Hypothalamus (tissue), 51 donors: Measurements from ENCODE around the gene MAP2K6.

ENCODE experiments used
- DNase-seq, 51 donors: peaks; one replicate each; lab custom pipeline; 2025; lab: John Stamatoyannopoulos, UW

The MAP2K6 gene

GRCh38 chr17:69525920-69526841 lies 111.7 kb downstream of the MAP2K6 start:
- DNase-seq, result peak in 19 of 51 donors; percentile 1 to 59 (median 23)

GRCh38 chr17:69528035-69528434 lies 113.5 kb downstream of the MAP2K6 start:
- no peak for DNase-seq

DNA sequence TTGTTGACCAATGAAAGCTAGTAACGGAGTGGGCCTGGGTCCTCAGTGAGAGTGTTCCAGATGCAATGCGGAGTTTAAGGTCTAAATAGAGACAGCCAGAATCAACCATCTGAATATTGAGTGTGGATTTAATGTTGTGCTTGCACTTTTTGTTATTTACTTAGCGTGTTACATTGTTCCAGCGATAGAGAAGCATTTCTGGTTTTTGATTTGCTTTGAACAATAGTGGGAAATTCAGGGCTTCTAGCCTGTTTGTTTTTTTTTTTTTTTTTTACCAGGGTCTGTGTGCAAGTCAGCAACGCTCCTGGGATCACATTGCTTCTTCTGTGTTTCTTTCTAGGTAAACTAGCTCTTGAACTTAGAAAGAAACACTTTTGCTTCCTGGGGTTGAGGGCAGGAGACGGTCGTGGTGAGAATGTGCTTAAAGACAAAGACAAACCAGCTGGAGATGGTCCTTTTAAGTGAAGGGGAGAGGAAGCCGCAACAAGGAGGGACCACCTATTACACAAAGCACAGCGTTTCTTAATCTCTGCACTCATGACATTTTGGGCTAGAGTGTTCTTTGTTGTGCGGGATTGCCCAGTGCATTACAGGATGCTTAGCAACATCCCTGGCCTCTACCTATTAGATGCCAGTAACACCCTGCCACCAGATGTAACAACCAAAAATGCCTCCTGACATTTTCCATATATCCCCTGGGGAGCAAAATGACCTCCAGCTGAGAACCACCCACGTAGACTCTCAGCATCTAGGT lies 119.2 kb downstream of the MAP2K6 start:
- no peak for DNase-seq

DNA sequence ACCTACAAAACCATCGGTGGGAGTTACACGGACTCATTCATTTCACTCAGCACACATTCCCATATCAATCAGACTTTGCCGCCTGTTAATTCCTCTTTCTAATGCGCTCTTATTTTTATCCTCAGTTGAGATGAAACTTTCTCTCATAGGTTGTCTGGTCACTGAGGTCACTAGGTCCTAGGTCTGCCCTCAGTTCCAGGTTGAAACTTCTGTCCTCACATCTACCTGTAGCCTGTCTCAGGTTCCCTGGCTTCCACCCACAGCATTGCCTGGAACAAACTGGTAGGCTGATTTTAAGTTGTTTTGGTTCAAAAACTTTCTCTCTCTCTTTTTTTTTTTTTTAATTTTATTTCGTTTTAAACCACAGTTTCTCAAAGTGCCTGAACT lies 119.7 kb downstream of the MAP2K6 start:
- DNase-seq, result no peak

DNA sequence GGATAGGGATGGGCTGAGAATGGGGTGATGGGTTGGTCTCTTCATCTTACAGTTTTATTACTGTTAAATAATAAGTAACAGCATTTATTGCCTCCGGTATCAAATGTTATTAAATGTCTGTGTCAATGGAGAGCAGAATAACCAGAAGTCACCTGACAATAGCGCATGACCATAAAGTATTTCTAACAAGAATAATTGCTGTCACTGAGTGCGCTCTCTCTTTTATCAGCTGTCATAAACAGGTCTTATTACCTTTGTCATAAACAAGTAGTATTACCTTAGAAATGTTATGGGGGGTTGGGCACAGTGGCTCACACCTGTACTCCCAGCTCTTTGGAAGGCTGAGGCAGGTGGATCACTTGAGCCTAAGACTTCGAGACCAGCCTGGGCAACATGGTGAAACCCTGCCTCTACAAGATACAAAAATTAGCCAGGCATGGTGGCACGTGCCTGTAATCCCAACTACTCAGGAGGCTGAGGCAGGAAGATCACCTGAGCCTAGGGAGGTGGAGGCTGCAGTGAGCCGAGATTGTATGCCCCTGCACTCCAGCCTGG lies 120.6 kb downstream of the MAP2K6 start:
- no peak for DNase-seq

DNA sequence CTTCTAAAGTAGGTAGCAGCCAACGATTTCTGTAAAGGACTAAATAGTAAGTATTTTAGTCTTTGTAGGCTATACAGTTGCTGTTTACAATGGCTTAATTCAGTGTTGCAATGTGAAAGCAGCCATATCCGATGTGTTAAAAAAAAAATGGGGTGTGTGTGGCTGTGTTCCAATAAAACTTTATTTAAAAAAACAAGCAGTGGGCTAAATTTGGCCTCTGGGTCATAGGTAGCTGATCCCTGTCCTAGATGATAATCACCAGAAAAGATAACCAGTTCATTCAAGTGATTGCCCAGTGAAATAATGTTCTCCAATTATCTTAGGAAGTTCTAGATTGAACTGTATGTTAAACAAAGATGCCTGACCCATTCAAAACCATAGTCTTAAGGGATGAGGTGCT lies 124.3 kb downstream of the MAP2K6 start:
- no peak for DNase-seq

- DNase-seq, result no peak
Observed at GRCh38 chr17:69539274-69539673, 124.8 kb downstream of the MAP2K6 start.

DNA sequence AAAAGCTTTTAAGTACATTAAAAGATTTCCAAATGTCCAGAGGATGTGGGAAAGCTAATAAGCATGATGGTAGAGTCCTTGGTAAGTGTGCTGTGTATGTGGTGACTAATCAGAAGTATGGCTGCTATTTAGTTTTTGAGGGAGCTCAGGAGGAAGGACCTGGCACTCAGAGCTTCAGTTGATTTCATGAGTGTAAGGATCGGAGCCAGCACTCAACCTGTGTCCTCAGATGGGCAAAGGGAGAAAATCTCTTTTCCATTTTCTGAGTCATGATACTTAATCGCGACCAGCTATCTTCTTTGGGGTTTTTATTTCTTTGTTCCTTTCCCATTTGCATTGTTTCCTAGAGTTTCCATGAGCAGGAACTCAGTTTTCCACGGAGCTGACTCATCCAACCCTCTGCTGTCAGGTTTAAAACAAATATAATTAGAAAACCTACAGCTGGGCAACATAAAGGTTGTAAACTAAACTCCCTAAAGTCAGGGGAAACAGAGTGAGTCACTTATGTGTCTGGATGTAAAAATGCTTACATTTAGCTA lies 125.4 kb downstream of the MAP2K6 start:
- no peak for DNase-seq

- no peak for DNase-seq
Observed at GRCh38 chr17:69540356-69540755, 125.9 kb downstream of the MAP2K6 start.

DNA sequence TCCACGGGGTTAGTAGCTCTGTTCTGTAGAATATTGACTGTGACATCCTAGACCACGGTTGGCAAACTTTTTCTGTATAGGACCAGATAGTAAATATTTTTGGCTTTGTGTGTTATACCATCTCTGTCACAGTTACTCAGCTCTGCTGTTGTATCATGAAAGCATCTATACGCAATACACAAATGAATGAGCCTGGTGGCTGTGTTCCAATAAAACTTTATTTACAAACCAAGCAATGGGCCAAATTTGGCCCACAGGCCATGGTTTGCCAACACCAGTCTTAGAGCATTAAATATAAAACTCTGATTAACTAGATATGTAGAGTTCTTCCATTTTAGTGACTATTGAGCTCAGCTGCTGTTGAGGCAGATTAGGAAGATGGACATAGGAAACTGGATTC lies 132.7 kb downstream of the MAP2K6 start:
- DNase-seq, result no peak

- no peak for DNase-seq
Observed at GRCh38 chr17:69547947-69548346, 133.4 kb downstream of the MAP2K6 start.

- DNase-seq, result peak in 1 of 51 donors; percentile 7
Observed at GRCh38 chr17:69551212-69552010, 136.9 kb downstream of the MAP2K6 start.

DNA sequence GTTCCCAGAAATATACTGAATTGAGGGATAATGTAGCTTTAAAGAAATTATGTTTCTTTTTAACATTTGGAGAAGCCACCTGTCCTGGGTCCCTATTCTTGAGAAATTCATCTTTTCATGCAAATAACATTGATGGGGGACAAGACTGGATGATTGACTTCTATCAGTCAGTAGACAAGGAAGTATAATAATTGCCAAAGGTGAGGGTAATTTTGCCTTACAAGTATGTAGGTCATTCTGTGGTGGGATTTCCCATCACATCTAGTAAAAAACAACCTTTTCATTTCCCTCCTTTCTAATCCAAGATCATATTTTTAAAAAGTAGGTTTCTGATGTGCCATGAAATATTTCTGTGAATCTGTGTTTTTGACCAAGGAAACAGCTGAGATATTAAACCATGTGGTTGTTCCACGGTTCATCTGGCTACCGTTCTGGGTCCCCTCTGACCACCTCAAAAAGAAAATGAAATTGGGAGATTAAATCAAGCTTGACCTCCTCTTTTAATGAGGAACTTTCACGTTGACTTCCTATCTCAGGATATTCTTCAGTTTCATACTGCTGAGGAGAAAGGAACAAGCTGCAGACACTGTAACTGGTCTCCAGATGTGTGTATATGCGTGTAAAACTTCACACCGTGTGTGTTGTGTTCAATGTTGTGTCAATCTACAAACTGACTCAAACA lies 138.6 kb downstream of the MAP2K6 start:
- no peak for DNase-seq

DNA sequence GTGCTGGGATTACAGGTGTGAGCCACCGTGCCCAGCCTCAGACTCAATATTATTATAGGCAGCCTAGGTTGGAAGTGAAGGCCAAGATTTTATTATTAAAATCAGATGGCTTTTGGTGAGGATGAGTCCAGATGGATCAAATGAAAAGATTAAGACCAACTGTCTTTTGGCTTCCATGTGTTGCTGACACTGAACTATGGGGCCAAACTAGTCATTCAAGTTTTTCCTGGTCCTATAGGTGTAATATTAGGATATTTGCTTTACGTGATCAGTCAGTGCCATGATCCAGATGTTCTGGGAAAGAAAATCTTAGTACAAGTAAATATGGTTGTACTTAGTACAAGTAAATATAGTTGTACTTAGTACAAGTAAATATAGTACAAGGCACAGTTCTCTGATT lies 140.6 kb downstream of the MAP2K6 start:
- no peak for DNase-seq

- DNase-seq, result no peak
Observed at GRCh38 chr17:69557339-69557738, 142.8 kb downstream of the MAP2K6 start.

GRCh38 chr17:69558796-69559195 lies 144.3 kb downstream of the MAP2K6 start:
- DNase-seq, result no peak

- DNase-seq, result no peak
Observed at GRCh38 chr17:69560987-69561441, 146.5 kb downstream of the MAP2K6 start.

- no peak for DNase-seq
Observed at GRCh38 chr17:69561462-69561861, 147.0 kb downstream of the MAP2K6 start.

- no peak for DNase-seq
Observed at GRCh38 chr17:69565447-69565846, 150.9 kb downstream of the MAP2K6 start.

GRCh38 chr17:69567130-69567529 lies 152.6 kb downstream of the MAP2K6 start:
- DNase-seq, result no peak
